Uterus (tissue), 2 donors: ENCODE data around the gene ZNF208.
"Not testable (repeated sequence)": the region's sequence is repeated elsewhere in the genome, so short reads cannot be mapped to it uniquely, and the experiment has no call there.

ENCODE experiments used
- CTCF ChIP-seq, 4 experiments: fragments of 200-600 bp in 2 of 4; fragments of 450-650 bp in 2 of 4; sonication (generic) in 2 of 4; IDR thresholded peaks; one replicate each; pipeline ENCODE4 v1.5.1; 2016 to 2019; ENCODE audit warnings: antibody characterized with exemption in 4 of 4, mild to moderate bottlenecking in 2 of 4, moderate library complexity in 1 of 4
- POLR2A ChIP-seq, 2 donors: fragments of 450-650 bp; IDR thresholded peaks; one replicate each; pipeline ENCODE4 v1.6.1; 2016; ENCODE audit warnings: antibody characterized with exemption in 2 of 2, mild to moderate bottlenecking in 1 of 2, moderate library complexity in 1 of 2

GRCh38 chr19:22025539-22025938, 14.8 kb upstream of the ZNF208 start:
- TF ChIP-seq CTCF, POLR2A (IDR thresholded peaks at IDR 0.05): not testable (repeated sequence)
